ENCODE measurements around the gene MCC.

The MCC gene

DNA sequence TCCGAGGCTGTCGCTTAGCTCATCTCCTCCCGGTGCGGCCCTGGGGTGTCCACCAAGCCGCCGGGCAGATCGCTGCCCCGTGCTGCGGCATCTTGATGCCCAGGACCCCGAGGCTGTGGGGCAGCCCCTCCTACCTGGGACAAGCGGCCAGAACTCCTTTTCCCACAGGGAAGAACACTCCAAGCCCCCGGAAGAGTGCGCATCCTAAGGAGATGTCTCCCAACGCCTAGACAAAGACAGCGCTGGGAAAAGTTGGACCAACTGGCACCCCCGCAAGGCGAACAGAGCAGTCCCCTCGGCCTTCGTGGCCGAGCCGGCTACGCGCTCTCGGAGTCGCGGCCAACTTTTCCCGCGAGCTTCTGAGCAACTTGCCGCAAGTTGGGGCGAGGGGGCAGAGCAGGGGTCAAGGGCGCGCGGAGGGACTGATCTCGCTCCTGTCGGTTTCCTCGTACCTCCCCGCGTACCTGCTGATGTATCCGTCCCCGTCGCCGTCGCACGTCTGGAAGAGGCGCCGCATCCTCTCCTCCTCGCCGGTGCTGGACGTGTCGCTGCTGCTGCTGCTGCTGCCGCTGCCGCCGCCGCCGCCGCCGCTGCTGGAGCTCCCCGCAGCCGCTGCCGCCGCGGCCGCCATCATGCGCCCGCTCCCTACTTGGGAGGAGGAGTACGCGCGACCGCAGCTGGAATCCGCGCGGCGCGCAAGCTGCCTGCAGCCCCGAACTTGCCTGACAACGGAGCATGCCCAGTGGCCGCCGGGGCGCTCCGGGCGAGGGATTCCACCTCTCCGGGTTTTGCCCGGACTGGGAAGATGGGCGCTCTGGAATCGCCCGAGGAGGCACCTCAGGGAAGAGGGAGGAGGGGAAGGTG, at the start of gene MCC:
Gene MCC, minus strand, starts transcription at position 673 of the 864 bp plus-strand sequence.
- DNase-seq: peak; percentile 94

DNA sequence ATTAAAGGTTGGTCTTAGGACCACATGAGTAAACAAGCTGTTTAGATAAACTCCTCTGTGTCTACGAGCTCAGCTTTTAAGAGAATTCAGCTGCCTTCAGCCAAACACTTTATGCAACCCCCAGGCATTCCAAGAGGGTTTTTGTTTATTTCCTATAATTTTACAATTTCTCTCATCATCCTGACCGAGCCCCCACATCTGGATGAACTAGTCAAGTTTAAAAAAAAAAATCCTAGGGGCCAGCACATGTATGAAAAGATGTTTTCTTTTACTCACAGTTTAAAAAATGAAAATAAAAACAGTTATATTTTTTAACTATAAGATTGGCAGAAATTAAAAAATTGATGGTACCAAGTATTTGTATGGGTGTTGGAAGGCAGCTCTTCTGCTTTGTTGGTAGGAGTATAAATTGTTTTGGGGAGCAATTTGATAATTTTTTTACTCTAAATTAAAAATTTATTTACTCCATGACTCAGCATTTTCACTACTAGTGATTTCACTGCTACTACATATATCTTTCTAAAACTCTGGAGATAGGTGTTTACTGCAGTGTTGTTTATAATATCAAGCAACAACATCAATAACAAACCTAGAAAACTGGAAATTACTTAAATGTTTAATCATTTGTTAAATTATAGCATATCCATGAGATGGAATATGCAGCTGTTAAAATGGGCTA, 43.4 kb upstream of the MCC start:
- peak; percentile 7 for DNase-seq

DNA sequence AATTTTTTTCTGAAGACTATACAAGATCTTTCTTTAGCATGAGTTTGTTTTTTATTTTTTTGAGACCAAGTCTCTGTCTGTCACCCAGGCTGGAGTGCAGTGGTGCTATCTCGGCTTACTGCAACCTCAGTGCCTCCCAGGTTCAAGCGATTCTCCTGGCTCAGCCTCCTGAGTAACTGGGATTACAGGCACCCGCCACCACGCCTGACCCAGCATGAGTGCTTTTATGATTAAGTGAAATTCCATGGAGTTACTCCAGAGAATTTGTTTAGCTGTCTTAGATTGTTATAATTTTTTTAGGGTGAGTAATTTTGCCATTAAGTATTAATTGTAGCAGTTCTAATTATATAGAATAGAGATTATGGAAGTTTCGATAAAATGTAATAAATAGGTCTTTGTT, 39.5 kb upstream of the MCC start:
- DNase-seq: no peak

DNA sequence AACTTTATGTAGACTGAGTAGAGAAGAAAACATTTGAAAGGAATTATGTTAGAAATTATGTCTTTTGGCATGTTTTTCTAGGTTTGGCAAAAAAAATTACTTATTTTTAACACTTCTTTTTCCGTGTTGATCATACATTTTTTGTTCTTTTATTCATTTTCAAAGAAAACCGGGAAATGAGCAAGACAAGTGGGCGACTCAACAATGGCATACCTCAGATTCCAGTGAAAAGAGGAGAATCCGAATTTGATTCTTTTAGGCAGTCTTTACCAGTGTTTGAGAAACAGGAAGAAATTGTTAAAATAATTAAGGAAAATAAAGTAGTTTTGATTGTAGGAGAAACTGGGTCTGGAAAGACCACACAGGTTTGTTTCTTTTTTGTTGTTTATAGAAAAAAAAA, 38.2 kb upstream of the MCC start:
- DNase-seq: no peak

DNA sequence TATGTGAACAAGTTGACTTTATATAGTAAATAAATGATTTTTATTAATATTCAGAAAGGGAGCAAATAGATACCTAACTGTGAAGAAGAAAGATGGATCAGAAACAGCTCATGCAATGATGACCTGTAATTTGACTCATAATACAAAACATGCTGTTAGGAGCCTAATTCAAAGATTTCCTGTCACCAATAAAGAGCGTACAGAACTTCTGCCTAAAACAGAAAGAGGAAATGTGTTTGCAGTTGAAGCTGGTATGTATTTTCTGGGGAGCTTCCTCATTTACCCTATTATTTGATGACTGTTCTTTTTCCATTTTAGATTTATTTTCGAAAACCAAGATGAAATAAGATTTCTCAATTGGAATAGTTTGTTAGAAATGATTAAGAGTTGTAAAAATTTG, 36.7 kb upstream of the MCC start:
- no peak for DNase-seq

DNA sequence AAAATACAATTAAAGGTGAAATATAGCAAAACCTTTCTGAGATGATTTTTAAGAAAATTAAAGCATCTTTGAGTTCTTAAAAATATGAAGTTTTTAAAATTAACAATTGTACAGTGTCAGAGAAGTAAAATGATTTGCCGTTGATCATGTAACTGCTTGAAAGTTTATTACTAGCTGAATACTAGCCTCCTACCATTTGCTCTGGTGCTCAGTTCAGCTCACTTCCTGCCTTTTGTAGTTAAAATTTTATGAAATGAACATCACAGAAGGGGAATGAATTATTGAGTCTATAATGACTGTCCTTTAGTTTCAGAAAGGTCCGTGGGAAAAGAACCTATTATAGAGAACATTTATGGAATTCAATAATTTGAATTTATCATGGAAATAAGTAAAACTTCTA, 34.9 kb upstream of the MCC start:
- DNase-seq: peak; percentile 17

DNA sequence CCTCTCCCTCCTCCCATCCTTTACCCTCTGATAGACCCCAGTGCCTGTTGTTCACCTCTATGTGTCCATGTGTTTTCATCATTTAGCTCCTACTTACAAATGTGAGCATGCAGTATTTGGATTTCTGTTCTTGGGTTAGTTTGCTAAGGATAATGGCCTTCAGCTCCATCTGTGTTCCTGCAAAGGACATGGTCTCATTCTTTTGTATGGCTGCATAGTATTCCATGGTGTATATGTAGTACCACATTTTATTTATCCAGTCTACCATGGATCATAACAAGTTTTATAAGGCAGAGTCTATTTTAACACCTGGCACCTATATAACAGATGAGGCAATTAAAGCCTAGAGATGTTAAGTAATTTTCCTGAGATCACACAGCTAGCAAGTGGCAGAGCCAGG, 32.6 kb upstream of the MCC start:
- no peak for DNase-seq

DNA sequence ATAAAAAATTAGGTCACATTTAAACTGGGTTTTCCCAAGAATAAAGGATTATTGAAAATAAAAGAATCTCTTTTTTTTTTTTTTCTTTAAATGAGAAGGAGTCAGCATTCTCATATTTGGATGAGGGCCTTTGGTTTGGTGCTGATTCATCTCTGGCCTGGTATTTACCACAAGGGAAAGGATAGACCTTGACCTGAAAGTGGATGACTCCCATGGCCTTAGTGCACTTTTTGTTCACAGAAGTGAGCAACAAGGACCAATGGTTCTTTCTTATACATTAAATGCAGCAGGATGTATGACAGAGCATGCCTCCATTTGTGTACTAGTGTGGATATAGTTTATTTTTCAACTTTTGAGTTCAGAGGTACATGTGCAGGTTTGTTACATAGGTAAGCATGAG, 32.2 kb upstream of the MCC start:
- DNase-seq: no peak

DNA sequence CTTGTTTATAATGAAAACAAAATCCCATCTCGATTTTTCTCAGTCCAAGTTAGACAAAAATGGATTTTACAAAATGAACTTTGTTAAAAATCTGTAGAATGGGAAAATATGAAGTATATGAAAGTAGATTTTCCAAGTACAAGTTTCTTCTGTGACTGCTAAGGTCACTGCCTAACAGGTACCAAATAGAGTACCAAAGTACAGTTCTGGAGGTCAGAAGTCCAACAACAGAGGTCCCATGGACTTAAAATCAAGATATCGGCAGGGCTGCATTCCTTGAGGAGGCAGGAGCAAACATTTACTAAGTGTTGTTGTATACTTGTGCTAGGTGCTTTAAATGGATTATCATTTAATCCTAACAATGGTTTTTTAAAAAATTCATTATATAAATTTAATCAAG, 31.2 kb upstream of the MCC start:
- DNase-seq: no peak

DNA sequence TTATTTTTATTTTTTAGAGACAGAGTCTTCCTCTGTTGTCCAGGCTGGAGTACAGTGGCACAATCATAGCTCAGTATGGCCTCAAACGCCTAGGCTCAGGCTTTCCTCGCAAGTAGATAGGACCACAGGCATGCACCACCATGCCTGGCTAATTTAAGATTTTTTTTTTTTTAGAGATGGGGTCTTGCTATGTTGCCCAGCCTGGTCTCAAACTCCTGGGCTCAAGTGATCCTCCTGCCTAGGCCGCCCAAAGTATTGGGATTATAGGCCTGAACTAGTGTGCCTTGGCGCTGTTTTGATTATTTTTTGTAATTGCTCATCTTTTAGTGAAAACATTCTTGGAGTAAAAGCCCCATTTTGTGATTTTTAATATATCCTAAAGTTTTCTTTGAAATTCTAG, 30.6 kb upstream of the MCC start:
- no peak for DNase-seq

DNA sequence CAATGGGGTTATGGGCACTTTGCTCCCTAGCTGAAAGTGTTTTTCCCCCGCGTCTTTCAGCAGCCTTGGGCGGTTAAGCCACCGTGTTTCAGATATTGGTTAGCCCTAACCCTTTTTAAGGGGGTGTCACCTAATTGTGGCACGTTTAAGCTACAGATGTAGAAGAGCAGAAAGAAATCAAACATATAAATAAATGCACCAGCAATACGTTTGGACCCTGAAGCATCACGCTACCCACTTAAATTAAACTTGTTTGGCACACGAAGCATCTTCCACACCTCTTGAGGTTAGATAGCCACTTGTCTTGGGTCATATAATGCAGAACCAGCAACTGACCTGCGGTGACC, 26.0 kb upstream of the MCC start:
- no peak for DNase-seq

DNA sequence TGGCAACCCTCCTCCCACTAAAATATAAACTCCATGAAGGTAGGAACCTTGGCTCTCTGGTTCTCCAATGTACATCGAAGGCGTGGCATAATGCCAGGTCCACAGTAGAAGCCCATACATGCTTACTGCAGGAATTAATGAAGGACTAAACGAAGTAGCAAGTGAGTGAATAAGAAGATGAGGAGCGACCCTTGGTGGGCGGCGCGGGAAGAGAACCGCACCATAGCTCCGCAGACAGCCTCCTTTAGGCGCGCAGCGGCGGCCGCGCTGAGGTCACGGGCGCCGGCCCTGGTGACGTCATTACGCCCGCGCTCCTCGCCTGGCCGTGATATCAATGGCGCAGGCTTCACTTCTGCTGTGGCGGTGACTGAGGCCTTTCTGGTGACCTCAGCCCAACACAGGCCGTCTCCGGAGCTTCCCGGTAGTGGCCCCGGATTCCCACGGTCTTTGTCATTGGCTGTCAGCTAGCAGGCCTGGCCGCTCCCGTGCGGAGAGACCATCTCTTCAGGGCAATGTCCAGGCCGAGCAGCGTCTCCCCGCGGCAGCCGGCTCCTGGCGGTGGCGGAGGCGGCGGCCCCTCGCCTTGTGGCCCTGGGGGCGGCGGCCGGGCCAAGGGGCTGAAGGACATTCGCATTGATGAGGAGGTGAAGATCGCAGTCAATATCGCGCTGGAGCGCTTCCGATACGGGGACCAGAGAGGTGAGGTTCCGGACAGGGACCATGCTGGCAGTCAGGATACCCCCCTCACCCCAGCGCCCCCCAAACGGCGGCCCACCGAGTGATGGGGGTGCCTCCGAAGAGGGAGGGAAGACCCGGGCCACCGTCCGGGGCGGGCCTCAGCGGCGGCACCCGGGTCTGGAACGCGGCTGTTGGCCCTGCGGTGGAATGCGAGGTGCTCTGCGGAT, 25.4 kb upstream of the MCC start, which contains the start of gene YTHDC2:
Gene YTHDC2, plus strand, starts transcription at position 311 of the 905 bp plus-strand sequence. Its CDS starts 202 bp downstream, at position 513.
- DNase-seq: peak; percentile 93

DNA sequence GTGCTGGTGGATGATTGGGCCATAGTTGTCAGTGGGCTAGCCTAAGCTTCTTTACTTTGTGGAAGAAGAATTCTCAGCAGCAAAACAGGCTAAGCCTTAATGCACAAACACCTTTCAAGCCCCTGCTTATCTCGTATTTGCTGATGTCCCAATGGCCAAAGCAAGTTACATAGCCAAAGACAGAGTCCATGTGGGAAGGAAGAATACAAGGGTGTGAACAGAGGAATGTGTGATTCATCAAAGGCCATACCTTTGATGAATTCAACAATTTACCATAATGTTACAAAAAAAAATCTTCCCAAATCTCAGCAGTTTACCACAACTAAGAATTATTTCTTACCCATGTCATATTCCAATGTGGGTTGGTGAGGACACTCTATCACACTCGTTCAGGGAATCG, 24.1 kb upstream of the MCC start:
- no peak for DNase-seq

DNA sequence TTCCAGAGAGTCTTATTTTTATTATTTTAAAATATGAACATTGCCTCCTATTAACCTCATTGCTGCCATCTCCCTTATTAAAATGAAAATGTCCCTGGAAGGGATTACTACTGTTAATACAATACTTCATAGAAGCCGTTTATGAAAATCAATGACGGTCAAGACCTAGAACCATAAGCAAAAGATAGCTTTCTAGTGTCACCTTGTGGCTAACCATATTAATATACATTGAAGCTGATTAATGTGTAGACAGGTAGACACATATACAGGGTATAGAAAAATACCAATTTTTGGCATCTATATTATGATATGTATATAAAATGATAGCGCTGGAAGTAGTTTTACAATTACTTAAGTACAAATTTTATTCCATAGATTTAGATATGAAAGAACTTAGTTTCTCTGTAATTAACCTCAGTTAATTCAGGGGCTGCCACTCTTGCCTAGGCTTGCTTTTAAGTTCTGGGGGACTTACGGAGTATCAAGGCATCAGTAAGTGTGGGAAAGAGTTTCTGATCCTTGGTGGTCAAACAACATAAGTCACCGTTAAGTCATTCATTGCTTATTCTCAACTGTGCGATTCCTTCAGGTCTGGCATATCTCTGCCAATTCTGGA, 22.7 kb upstream of the MCC start:
- DNase-seq: peak; percentile 68

DNA sequence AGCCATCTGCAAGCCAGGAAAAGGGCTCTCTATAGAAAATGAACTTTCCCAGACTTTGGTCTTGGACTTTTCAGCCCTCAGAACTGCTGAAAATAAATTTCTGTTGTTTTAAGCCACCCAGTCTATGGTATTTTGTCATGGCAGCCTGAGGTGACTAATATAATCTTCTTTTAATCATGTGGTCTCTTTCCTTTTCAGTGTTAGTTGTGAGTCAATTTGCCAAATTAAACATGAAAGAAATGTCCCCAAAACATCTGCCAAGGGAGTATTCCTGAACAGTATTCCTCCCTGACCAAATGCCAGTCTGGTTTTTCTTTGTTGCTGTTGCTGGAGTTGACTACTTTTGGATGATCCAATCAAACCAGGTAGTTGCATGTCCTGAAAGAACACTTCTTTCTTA, 20.5 kb upstream of the MCC start:
- DNase-seq: no peak

DNA sequence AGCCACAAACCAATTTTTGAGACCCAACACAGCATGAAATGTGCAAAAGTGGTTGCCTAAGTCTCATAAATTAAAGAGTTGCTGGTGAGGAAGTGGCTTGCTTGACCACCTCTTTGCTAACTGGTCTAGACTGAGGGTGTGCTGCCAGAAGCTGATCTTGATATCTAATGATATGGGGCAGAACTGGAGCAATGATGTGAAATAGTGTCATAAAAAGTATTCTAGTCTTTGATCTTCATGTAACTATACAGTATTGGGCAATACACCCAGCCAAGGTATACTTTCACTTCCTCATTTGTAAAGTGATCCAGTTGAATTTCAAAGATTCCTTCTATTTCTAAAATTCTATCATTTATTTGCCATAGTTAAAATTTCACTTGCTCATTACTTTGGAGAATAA, 19.3 kb upstream of the MCC start:
- no peak for DNase-seq

DNA sequence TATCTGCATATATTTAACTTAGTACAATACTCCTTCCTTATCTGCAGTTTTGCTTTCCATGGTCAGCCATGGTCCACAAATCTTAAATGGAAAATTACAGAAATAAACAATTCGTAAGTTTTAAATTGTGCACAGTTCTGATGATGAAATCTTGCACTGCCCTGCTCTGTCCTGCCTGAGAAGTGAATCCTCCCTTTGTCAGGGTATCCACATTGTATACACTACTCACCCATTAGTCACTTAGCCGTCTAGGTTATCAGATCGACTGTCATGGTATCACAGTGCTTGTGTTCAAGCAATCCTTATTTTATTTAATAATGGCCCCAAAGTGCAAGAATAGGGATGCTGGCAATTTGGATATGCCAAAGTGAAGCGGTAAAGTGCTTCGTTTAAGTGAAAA, 16.9 kb upstream of the MCC start:
- DNase-seq: no peak

DNA sequence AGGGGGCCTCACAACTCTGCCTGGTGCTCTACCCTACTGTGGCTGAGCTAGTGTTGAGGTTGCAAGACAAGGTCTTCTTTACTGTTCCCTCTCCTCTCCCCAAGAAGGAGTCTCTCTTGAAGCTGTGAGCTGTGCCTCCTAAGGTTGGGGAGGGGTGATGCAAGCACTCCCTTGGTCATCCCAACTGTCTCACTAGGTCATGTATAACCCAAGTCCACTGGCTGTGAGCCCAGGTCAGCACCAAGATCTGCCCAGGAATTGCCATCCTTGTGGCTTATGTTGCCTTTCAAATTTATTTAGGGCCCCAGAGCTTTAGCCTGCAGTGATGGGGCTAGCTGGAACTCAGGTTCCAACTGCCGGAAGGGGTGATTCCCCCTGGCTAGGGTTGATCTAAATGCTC, 14.9 kb upstream of the MCC start:
- DNase-seq: no peak

DNA sequence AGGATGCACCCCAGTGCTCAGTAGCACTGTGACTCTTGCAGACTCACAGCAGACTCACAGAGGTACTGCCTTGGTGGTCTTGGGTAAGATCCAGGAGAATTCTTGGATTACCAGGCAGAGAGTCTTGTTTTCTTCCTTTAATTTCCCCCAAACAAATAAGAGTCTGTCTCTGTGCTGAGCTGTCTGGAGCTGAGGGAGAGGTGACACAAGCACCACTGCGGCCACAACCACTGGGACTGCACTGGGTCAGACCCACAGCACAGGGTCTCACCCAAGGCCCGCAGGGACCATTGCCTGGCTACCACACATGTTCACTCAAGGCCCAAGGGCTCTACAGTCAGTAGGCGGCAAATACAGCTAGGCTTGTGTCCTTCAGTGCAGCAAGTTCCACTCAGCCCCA, 13.8 kb upstream of the MCC start:
- DNase-seq: no peak

DNA sequence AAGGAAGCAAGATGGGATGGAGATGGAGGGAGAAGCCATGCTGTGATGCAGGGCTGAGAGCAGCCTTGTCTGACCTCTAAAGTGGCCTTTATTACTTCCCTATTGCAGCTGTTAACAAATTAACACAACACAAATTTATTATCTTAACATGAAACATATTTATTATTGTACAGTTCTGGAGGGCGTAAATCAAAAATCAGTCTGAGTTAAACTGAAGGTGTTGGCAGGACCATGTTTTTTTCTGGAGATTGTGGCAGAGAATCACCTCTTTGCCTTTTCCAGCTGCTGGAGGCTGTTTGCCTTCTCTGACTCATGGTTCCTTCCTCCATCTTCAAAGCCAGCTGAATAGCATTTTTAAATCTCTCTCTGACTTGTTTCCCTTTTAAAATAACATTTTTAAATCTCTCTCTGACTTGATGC, 7.2 kb upstream of the MCC start:
- DNase-seq: no peak

DNA sequence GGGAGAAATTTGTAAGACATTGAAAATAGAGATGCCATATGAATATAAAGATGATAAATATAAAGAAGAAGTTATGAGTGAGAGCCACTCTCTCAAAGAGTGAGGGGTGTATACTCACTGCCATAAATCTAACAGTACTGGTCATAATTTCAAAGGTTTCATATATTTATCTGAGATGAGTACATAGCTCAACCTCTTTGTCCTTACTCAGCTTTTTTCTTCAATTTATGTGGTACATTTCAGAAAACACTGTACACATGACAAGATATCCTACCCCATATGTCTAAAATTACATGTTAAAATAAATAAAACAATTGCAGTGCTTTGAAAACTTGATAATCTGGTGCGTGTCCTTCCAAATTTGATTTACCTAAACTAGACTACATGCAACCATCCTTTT, 5.2 kb upstream of the MCC start:
- DNase-seq: no peak

DNA sequence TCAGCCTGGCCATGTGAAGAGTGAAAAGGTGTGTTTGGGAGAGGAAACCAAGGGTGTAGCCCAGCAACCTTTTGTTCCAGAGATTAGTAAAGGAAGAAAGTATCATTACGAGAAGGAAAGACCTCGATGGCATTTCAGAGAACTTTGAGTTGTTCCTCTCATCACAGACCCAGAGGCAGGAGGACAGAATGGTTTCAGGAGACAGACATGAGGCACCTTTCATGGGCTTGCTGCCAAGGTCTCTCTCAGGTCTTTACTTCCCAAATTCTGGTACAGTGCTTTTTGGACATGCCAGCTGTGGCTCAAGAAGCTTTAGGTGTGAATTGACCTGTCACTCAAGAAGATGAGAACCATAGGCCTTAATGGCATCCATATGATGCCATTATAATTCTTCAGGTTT, 2.8 kb upstream of the MCC start:
- no peak for DNase-seq

DNA sequence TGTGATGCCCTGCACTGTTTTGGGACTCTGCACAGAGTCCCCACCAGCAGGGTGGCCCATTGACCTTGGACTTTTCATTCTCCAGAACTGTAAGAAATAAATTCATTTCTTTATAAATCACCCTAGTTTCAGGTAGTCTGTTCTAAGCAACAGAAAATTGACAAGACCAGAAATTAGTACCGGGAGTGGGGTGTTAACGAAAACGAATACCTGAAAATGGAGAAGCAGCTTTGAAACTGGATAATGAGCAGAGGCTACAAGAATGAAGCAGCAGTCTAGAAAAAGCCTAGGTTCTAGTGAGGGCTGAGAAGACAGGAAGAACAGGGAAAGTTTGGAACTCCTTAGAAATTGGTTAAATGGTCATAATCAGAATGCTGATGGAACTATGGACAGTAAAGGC, 2.1 kb upstream of the MCC start:
- DNase-seq: no peak
